NCI-H345 treated with DMSO at 0.1 percent for 48 hours (cell line): ENCODE results near the gene PIH1D1.
A peak's percentile ranks its signal among the peaks of the same experiment; 100 is the strongest.

ENCODE experiments used
- DNase-seq: peaks from one replicate; lab custom pipeline; 2025; ENCODE audit not compliant: unreplicated experiment; lab: John Stamatoyannopoulos, UW

Gene PIH1D1

DNA sequence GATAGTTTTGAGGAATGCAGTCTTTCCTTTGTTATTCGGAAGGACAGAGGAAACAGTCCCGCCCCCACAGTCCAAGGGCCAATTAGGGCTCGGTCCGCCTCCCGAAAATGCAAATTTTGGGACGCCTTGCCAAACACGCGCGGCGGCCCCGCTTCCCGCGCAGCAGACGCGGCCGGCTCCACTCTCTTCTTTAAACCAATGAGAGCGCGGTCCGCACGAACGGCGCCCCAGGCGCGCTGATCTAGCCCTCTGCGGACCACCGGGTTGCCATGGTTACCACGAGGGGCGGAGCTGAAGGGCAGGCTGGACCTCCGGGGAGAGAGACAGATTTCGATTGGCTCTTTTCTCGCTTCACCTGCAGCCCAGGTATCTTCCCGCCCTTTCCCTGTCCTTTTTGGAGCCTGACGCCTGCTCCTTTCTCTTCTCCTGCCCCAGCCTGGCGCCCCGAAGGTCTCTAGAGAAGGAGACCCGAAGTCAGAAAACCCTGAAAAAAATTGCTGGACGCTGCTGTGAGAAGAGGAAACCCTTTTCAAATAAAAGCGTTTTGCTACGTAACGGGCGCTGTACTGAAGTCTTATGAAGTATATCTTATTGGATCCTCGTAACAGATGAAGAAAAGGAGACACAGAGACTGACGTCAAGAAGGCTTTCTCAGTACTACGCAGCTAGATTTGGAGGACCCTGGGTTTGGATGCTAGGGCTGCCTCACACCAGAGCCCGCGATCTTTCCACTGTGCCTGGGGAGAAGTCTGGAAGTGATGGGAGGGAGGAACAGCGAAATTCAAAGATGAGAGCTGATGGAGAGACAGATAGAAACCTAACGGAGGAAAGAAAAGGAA is 30.4 kb downstream of the PIH1D1 start:
- peak; percentile 55 for DNase-seq

DNA sequence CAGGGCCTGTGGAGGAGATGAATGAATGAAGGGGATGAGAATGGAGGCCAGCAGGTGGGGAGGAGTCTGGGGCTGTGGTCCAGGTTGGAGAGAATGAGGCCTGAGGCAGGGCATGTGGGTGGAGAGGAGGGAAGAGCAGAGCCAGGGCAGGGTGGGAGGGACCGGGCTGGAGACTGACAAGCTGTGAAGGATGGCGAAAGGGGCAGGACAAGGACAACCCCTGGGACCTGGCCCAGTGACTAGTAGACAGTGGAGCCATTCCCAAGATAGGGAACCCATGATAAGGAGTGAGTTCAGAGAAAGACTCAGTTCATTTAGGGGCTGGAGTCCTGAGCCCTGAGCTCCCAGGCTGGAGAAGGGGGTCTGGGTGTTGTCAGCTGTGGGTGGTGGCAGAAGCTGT is 31.4 kb downstream of the PIH1D1 start:
- no peak for DNase-seq

DNA sequence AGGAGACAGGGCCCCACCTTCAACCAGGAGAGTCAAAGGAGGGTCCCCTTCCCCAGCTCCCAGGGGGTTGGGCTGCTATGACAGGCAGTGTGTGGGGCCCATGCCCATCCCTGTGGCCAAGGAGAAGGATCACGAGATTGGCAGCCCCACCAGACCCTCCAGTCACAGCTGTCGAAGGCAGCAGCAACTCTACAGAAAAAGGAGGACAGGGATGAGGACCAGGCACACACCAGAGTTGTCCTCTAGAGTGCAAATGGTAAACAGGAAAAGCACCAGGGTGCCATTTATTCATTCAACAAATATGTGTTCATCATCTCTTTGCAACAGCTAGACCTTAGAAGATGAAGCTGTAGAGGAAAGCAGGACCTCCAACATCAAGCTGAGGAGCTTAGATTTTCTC is 32.4 kb downstream of the PIH1D1 start:
- no peak for DNase-seq

DNA sequence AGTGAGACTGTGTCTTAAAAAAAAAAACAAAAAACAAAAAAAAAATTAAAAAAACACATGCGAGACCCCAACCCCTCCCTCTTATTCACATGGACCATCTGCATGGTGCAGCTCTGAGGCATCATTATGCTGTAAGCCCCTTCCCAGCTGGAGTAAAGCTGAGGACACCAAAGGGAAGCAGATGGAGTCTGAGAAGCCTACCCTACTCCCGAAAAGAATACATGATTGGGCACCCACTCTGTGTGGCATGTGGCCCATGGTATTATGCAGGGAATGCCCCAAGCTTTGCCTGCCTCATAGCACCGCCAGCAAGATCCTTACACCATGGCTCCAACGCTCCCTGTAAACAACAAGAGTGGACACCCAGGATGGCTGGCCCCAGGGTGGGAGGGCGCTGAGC is 33.1 kb downstream of the PIH1D1 start:
- no peak for DNase-seq

DNA sequence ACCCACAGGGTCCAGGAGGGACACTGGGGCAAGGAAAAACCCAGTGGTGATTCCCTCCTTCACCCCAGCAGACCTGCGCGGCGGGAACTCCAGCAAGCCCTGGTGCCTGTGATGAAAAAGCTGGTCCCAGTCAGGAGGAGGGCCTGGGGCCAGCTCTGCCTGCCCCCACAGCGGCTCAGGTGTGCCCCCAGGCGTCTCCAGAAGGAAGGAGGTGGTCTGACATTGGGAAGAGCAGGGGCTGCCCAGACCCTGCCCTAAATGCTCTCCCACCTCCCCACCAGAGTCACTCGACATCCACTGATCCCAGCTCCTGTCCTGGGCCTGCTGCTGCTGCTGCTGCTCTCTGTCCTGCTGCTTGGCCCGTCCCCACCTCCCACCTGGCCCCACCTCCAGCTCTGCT is 34.5 kb downstream of the PIH1D1 start:
- DNase-seq, result no peak

DNA sequence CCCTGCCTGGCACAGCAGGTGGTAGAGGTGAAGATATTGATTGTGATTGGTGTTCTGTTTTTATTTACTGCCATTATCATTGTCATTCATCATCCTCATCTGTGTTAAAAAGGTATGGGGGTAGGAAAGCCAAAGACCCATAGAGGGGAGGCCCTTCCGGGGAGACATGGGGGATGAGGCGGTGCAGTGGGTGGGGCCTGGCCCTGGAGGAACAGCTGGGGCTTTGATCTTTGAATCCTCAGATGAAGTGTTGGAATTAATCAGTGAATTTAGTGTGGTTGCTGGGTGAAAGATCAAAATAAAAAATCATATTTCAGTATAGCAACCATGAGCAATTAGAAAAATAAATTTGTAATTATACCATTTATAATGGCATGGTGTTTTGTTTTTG is 35.8 kb downstream of the PIH1D1 start:
- DNase-seq, result no peak

DNA sequence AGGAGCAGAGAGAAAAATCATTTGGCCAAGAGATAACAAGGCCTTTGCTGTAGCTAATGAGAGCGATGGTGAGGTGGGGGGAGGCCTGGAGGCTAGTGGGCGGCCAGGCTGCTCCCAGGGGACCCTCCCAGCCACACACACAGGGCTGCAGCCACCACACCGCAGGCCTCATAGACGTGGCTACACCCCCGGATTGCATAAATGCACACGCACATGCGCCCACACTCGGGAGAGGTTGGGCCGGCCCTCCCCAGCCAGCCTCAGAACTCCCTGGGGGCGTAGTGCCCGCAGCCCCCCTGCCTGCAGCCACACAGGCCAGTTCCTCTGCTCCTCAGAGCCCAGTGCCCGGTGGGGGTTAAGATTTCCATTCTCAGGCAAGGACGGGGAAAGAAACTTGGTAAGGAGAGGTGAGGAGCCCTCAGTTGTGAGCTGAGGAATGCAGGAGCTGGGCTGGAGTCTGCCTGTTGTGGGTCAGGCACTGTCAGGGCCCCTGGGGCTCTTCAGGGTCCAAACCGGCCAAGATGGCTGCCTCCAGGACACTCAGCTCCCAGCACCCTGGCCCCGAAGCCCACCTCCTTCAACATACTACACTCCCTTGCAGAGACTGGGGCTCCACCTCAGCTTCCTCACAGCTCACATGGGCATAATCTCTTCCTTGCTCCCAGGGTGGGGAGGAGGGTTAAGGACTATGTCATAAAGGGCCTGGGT is 36.4 kb downstream of the PIH1D1 start:
- no peak for DNase-seq

DNA sequence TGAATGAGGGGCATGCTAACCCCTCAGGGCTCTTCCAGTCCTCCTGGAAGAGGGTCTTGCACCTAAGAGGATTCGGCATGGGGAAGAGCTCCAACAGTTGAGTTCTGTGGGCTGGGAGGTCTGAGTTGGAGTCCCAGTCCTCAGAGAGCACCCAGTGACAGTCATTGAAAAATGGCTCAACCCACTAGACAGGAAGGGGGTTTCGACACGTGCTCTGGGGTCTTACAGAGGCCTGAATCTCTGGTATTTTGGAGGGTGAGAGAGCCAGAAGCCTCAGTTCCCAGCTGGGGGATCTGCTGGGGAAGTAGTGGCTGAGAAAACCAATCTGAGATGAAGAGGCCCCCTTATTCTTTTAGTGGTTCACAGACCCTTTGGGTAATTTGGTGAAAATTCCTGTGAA is 37.4 kb downstream of the PIH1D1 start:
- DNase-seq, result no peak

DNA sequence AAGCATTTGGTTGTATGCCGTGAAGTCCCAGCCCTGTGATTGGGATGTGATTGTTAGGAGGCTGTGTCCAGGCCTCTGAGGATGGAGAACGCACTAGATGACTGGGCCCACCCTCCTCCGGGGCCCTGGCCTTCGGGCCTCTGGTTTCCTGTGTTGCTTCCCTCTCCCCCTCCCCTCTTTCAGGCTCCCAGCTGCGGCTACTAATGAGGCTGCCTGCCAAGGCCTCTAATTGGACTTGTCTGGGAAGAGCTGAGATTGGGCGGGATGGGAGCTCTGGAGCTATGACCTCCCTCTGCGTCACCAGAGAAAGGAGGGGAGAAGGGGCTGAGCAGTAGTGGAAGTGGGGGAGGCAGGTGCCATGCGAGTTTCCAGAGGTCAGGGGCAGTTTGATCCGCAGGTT is 38.3 kb downstream of the PIH1D1 start:
- DNase-seq, result no peak

DNA sequence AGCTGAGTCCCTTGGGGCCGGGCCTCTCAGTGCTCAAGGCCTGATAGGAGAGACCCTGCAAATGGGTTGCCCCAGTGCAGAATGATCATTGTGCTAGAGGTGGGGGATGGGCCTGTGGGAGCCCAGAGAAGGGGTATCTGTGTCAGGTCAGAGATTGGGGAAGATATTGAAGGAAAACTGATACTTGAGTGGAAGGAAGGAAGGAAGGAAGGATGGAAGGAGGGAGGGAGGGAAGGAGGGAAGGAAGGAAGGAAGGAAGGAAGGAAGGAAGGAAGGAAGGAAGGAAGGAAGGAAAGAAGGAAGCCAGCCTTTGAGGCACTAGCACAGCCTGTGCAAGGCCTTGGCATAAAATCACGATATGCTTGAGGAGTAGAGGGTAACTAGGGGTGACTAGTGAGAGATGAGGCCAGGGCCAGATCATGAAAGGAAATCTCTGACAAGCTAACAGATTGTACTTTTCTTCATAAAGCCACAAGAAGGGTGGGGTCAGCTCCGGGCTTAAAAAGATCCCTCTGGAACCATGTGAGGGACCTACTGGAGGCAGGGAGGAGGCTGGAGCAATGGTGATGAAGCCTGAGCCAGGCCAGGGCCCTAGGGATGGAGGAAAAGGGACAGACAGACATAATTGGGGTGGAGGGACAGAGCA is 39.8 kb downstream of the PIH1D1 start:
- DNase-seq, result no peak

DNA sequence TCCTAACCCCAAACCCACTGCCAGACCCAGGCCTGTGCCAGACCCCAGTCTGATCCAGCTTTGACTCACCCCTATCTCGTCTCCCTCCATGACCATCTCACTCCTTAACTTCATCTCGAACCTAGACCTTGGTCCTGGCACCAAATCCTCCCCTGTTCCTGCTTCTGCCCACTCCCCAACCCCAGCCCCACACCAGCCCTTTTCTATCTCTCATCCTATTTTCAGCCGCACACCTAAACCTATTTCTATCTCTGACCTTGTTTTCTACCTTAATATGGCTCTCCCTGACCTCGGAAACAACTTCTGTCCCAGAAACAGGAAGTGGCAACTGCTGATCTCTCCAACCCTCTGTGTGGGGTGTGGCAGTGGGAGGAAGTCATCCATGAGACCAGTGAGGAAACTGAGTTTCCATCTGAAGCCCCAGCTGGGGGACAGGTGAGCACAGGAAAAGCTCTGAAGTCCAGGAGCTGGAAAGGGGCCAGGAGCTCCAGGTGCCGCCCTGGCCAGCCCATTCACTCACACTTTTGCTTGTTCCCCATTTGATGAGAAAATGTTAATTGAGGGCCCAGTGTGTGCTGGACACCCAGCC is 42.1 kb downstream of the PIH1D1 start:
- DNase-seq, result no peak

DNA sequence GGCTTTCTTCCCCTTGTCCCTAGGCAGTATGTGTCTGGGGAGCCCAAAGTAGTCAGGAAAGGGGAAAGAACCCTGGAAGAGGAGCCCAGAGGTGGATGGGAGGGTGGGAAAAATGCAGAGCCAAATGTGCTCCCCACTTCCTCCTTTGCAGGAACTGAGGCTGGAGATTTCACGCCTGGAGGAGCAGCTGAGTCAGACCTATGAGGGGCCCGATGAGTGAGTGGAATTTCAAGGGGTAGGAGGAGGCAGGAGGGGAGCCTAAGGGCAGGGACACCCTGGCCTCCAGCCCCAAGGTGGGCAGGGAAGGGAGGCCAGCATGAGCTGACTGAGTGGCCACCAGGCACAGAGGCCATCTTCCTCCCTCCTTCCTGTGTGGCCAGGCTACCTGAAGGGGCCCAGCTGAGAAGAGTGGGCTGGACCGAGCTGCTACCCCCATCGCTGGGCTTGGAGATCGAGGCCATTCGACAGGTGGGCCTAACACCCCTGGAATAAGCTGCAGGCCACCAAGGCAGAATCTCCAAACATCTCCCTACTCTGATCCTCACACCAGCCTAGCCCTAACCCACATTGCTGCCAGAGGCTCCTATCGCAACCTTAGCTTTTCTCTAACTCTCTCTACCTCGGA is 42.7 kb downstream of the PIH1D1 start:
- no peak for DNase-seq

DNA sequence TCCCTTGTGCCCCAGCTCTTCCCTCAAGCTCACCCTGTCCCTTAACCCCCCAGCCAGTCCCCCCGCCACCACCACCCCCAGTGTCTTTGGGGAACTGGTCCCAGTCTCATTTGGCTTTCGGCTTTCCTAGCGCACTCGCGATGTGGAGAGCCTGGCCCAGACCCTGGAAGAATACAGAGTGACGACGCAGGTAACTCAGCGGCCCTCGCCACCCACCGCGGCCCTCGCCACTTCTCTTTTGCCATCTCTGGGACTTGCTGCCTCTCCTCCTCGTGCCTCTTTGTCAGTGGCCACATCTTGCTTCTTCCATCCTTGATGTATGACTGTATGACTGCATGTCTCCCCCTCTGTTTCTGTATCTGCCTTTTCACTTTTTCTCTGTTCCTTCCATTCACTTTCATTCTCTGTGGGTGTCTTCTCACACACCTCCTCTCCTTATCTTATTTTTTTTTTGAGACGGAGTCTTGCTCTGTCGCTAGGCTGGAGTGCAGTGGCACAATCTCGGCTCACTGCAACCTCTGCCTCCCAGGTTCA is 44.1 kb downstream of the PIH1D1 start:
- DNase-seq, result no peak

DNA sequence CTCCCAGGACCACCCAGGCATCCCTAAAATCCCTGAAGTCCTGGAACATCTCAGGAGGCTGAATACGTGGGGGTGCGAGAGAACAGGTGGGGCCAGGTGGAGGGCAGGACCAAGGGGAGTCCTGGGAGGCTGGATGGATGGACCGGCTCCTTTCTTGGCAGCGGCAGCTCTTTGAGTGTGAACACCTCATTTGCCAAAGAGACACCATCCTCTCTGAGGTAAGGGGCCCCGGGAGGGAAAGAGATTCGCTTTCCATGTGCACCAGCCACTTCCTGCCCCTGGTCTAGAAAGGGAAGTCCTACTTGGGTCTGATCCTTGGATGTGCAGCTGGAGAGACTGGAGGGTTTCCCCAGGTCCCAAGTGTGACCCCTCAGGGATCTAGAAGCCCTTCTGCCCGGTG is 44.5 kb downstream of the PIH1D1 start:
- DNase-seq, result no peak

DNA sequence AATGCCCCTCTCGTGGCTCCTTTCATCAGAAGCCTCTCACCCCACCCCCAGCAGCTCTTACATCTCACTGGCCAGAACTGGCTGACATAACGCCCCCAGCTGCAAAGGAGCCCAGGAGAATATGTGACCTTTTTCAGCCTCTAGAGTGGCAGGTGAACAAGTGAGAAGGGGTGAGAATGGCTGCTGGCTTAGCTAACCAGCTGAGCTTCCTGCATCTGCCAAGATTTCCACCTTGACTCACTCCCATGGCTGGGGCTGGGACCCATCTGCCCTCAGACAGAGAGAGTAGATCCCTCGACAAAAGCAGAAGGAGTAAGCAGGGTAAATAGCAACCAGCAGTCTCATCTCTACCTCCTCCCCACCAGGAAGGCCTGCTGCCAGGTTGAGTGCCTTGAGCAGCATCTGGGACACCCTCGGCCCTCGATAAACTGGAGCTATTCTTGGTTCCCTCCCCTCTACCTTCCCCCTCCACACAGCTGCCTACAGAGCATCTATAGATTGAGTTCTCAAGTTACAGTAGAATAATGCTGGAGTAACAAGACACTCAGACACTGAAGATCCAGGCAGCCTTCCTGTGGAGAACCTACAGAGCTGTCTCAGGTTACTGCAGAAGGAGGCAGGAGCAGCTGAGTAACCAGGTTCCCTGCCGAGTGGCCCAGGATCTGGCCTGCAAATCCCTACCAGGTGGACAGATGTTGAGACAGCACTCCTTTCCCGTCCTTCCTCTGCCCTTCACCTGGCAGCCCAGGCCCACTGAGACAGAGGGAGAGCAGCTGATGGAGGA is 48.0 kb downstream of the PIH1D1 start:
- DNase-seq, result peak; percentile 61

DNA sequence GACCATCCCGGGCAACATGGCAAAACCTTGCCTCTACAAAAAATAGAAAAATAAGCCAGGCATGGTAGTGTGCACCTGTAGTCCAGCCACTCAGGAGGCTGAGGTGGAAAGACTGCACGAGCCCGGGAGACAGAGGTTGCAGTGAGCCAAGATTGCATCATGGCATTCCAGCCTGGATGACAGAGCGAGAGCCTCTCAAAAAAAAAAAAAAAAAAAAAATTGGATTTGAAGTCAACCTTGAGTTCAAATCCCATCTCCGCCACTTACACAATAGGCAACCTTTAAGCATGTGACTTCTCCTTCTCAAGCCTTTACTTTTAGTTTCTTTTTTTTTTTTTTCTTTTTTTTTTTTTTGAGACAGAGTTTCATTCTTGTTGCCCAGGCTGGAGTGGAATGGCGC is 51.6 kb downstream of the PIH1D1 start:
- no peak for DNase-seq

DNA sequence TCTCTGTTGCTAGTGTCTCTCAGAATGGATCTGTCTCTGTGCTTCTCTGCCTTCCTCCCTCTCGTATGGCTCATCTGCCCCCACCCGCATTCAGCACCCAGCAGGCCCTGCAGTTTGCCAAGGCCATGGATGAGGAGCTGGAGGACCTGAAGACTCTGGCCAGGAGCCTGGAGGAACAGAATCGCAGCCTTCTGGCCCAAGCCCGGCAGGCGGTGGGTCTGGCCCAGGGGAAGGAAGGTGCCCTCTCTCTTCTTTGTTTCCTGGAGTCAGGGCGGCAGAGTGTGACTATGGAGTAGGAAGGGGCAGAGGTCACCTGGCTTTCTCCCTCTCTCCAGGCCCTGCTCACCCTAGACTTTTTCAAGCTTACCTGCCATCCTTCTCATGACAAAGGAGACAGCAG is 52.7 kb downstream of the PIH1D1 start:
- DNase-seq, result no peak

DNA sequence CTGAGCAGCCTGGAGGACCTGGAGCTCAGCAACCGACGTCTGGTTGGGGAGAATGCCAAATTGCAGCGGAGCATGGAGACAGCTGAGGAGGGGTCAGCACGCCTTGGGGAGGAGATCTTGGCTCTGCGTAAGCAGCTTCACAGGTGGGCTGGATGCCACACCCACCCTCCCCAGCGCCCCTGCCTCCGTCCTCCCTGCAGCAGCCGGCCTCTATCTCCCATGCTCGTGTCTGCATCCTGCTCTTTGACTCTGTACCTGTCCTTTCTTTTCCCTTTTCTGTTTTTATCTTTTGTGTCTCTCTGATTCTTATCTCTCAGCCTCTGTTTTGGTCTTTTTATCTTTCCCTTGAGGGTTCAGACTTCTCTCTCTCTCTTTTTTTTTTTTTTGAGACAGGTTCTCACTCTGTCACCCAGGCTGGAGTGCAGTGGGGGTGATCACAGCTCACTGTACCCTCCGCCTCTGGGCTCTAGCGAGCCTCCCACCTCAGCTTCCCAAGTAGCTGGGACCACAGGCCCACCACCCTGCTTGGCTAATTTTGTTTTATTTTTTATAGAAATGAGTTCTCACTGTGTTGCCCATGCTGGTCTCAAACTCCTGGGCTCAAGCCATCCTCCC is 53.5 kb downstream of the PIH1D1 start:
- DNase-seq, result no peak

DNA sequence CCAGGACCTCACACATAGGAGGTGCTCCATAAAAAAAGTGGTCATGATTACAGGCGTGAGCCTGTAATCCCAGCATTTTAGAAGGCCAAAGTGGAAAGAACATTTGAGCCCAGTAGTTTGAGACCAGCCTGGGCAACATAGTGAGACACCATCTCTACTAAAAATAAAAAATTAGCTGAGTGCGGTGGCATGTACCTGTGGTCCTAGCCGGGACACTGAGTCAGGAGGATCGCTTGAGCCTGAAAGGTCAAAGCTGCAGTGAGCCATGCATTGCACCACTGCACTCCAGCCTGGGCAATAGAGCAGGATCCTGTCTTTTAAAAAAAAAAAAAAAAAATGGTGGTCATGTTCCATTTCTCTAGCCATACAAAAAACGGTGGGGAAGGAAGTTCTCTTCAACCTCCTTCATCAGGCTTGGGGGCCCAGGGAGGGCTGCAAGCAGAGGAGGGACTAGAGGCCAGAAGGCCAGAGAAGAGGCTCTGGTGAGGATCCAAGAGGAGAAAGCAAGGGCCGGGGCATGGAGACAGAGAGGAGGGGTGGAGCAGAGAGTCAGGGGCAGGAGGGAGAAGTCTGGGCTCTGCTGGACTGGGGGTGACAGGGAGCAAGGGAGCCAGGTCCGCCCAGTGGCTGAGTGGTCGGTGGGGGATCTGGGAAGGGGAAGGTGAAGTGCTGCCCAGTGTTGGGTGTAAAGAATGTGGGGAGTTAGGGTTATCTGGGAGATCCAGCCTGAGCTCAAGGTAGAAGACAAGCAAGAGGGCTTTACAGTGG is 54.7 kb downstream of the PIH1D1 start:
- no peak for DNase-seq
